Astrocyte of the spinal cord (primary cell): ENCODE data around the gene ZKSCAN5.
A peak's percentile ranks its signal among the peaks of the same experiment; 100 is the strongest.
"Not testable (repeated sequence)": the region's sequence is repeated elsewhere in the genome, so short reads cannot be mapped to it uniquely, and the experiment has no call there.

Source experiments
- DNase-seq: peaks from one replicate; pipeline ENCODE4 v3.0.0; 2011; ENCODE audit warnings: low read depth, low spot score
- H3K4me3 ChIP-seq: 2 replicates; pipeline ENCODE4 v1.5.1; 2011; ENCODE audit warnings: low read depth, mild to moderate bottlenecking, low read length, moderate library complexity
- in situ Hi-C: cut with HindIII; loops from 2 replicates; pipeline ENCODE4 v1.10.0; 2017; ENCODE audit warnings: low sequenced_read_pairs
- TF ChIP-seq, protein P1 (sequence below): IDR thresholded peaks from 2 replicates; pipeline ENCODE4 v1.5.1; 2012; ENCODE audit warnings: low read depth, mild to moderate bottlenecking, low read length, inconsistent platforms

Gene ZKSCAN5

GRCh38 chr7:99559175-99559915 lies 54.9 kb downstream of the ZKSCAN5 start:
- in situ Hi-C loops: no loop called here
- TF ChIP-seq, protein P1, sequence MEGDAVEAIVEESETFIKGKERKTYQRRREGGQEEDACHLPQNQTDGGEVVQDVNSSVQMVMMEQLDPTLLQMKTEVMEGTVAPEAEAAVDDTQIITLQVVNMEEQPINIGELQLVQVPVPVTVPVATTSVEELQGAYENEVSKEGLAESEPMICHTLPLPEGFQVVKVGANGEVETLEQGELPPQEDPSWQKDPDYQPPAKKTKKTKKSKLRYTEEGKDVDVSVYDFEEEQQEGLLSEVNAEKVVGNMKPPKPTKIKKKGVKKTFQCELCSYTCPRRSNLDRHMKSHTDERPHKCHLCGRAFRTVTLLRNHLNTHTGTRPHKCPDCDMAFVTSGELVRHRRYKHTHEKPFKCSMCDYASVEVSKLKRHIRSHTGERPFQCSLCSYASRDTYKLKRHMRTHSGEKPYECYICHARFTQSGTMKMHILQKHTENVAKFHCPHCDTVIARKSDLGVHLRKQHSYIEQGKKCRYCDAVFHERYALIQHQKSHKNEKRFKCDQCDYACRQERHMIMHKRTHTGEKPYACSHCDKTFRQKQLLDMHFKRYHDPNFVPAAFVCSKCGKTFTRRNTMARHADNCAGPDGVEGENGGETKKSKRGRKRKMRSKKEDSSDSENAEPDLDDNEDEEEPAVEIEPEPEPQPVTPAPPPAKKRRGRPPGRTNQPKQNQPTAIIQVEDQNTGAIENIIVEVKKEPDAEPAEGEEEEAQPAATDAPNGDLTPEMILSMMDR: no peak
- peak overlapping the region; percentile 91 for H3K4me3 ChIP-seq
- peak; percentile 42 for DNase-seq

- H3K4me3 ChIP-seq: no peak overlapping the region
- in situ Hi-C loops: no loop called here
- TF ChIP-seq, protein P1: no peak
- DNase-seq: no peak
These were observed 56.6 kb downstream of the ZKSCAN5 start for GRCh38 chr7:99560834-99561736.

- no peak for DNase-seq
- H3K4me3 ChIP-seq: no peak overlapping the region
- in situ Hi-C loops: no loop called here
- TF ChIP-seq, protein P1: no peak
These were observed 57.2 kb downstream of the ZKSCAN5 start for GRCh38 chr7:99561737-99562051.

DNA sequence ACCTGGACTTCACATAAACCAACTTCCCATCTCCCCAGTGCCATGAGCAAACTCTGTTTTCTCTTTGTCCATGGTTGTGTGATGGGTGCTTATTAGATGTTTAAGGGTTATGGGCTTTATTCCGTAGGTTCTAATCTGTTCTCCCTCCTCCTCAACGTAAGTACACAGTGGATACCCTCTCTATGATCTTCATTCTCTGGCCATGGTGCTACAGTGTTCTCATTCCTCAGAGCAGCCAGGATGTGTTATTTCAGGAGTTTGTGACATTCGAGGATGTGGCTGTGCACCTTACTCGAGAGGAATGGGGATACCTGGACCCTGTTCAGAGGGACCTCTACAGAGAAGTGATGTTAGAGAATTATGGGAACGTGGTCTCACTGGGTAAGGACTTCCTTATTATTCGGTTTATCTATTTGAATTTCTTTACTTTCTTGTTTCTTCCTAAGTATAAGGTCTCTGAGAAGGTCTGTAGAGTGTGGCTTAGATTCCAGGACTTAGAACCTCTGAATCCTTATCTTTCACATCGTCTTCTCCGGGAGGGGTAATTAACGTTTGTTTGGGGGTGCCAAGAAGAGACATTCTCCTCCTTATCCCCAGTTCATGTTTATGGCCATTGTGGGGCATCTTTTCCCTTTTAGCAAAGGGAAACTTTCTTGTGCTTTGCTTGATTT lies 57.8 kb downstream of the ZKSCAN5 start:
- in situ Hi-C loops: no loop called here
- no peak overlapping the region for H3K4me3 ChIP-seq
- TF ChIP-seq, protein P1: no peak
- no peak for DNase-seq

- peak; percentile 98 for DNase-seq
- TF ChIP-seq, protein P1: no peak
- H3K4me3 ChIP-seq: no peak overlapping the region
- in situ Hi-C loops: no loop called here
These were observed 58.4 kb downstream of the ZKSCAN5 start for GRCh38 chr7:99562832-99563231.

- H3K4me3 ChIP-seq: no peak overlapping the region
- TF ChIP-seq, protein P1: no peak
- in situ Hi-C loops: no loop called here
- peak; percentile 85 for DNase-seq
These were observed 59.2 kb downstream of the ZKSCAN5 start for GRCh38 chr7:99563650-99564049.

- H3K4me3 ChIP-seq, DNase-seq, in situ Hi-C loops: not testable (repeated sequence)
These were observed 64.3 kb downstream of the ZKSCAN5 start for GRCh38 chr7:99568770-99569169.
